ENCODE measurements around the gene SOX5.

Gene SOX5

DNA sequence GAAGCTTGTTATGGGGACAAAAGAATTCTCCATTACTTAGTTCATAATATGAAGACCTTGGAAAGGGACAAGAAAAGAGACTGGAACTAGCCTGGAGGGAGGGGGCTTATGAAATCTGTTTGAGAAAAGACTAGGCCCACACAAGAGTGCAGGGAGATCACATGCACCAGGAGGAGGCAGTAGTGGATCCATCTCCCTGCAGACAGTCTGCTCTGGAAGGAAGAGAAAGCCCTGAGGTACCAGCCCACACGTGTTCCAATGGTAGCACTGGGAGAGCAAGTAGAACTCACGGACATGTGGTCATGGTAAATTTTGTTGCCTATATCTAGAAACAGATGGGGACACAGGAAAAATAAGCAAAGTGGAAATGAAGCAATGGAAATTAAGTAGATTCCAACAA, 445.4 kb downstream of the SOX5 start:
- Histone ChIP-seq H3F3A (ENCODE audit: insufficient read depth, low read length) (no peaks in the 10 kb centered on the region), H3K4me2 (ENCODE audit: low read depth, low read length) (no peak overlapping the region), H3K4me1 (ENCODE audit: low read length) (no peaks in the 10 kb centered on the region), H3K79me2 (ENCODE audit: low read length) (no peaks in the 10 kb centered on the region), H3K27me3 (replicated peaks; ENCODE audit: insufficient read depth, low read length) (no peaks in the 10 kb centered on the region), H4K20me1 (ENCODE audit: insufficient read depth, low read length) (no peaks in the 10 kb centered on the region), H3K27ac (ENCODE audit: low read length) (no peak overlapping the region), H3K36me3 (replicated peaks; ENCODE audit: insufficient read depth, low read length) (no peaks in the 10 kb centered on the region), H3K9me3 (replicated peaks; ENCODE audit: insufficient read depth, low read length) (no peaks in the 10 kb centered on the region), H3K9ac (ENCODE audit: low read length) (no peak overlapping the region), H3K4me3 (ENCODE audit: low read length) (no peak overlapping the region), H3K9me2 (replicated peaks; ENCODE audit: insufficient read depth, low read length) (no peaks in the 10 kb centered on the region), H2AFZ (ENCODE audit: low read length) (no peak overlapping the region)
- DNase-seq: no peak
- TF ChIP-seq CTCF (IDR thresholded peaks at IDR 0.05; ENCODE audit: low read length) (no peak), EZH2phosphoT487 (IDR thresholded peaks at IDR 0.05; ENCODE audit: low read length) (no peak), EZH2 (optimal IDR thresholded peaks at IDR 0.05; ENCODE audit: low read depth, low read length) (no peak)

- H3K9me2 ChIP-seq (replicated peaks; ENCODE audit: insufficient read depth, low read length): no peaks in the 10 kb centered on the region
- H4K20me1 ChIP-seq (ENCODE audit: insufficient read depth, low read length): no peaks in the 10 kb centered on the region
- H3K9me3 ChIP-seq (replicated peaks; ENCODE audit: insufficient read depth, low read length): no peaks in the 10 kb centered on the region
- DNase-seq: no peak
- no peak overlapping the region for H3K27ac ChIP-seq (ENCODE audit: low read length)
- H3K36me3 ChIP-seq (replicated peaks; ENCODE audit: insufficient read depth, low read length): no peaks in the 10 kb centered on the region
- H3K27me3 ChIP-seq (replicated peaks; ENCODE audit: insufficient read depth, low read length): no peaks in the 10 kb centered on the region
- no peak overlapping the region for H2AFZ ChIP-seq (ENCODE audit: low read length)
- H3F3A ChIP-seq (ENCODE audit: insufficient read depth, low read length): no peaks in the 10 kb centered on the region
- no peak for TF ChIP-seq EZH2 (optimal IDR thresholded peaks at IDR 0.05; ENCODE audit: low read depth, low read length)
- TF ChIP-seq EZH2phosphoT487 (IDR thresholded peaks at IDR 0.05; ENCODE audit: low read length): no peak
- TF ChIP-seq CTCF (IDR thresholded peaks at IDR 0.05; ENCODE audit: low read length): no peak
- H3K4me1 ChIP-seq (ENCODE audit: low read length): no peaks in the 10 kb centered on the region
- no peak overlapping the region for H3K4me3 ChIP-seq (ENCODE audit: low read length)
- no peak overlapping the region for H3K4me2 ChIP-seq (ENCODE audit: low read depth, low read length)
- no peak overlapping the region for H3K9ac ChIP-seq (ENCODE audit: low read length)
- no peaks in the 10 kb centered on the region for H3K79me2 ChIP-seq (ENCODE audit: low read length)
Observed at GRCh38 chr12:23503544-23503943, 445.9 kb downstream of the SOX5 start.

- no peaks in the 10 kb centered on the region for H3K9me3 ChIP-seq (replicated peaks; ENCODE audit: insufficient read depth, low read length)
- H3K27ac ChIP-seq (ENCODE audit: low read length): no peak overlapping the region
- H3F3A ChIP-seq (ENCODE audit: insufficient read depth, low read length): no peaks in the 10 kb centered on the region
- no peaks in the 10 kb centered on the region for H3K27me3 ChIP-seq (replicated peaks; ENCODE audit: insufficient read depth, low read length)
- H3K4me2 ChIP-seq (ENCODE audit: low read depth, low read length): no peak overlapping the region
- H2AFZ ChIP-seq (ENCODE audit: low read length): no peak overlapping the region
- no peak for DNase-seq
- TF ChIP-seq EZH2 (optimal IDR thresholded peaks at IDR 0.05; ENCODE audit: low read depth, low read length): no peak
- TF ChIP-seq CTCF (IDR thresholded peaks at IDR 0.05; ENCODE audit: low read length): no peak
- no peaks in the 10 kb centered on the region for H4K20me1 ChIP-seq (ENCODE audit: insufficient read depth, low read length)
- no peaks in the 10 kb centered on the region for H3K4me1 ChIP-seq (ENCODE audit: low read length)
- H3K4me3 ChIP-seq (ENCODE audit: low read length): no peak overlapping the region
- H3K9me2 ChIP-seq (replicated peaks; ENCODE audit: insufficient read depth, low read length): no peaks in the 10 kb centered on the region
- no peaks in the 10 kb centered on the region for H3K36me3 ChIP-seq (replicated peaks; ENCODE audit: insufficient read depth, low read length)
- H3K79me2 ChIP-seq (ENCODE audit: low read length): no peaks in the 10 kb centered on the region
- H3K9ac ChIP-seq (ENCODE audit: low read length): no peak overlapping the region
Observed at GRCh38 chr12:23502259-23502658, 447.2 kb downstream of the SOX5 start.

Data from MM.1S (cell line).